ENCODE data around the gene NISCH.

Gene NISCH

GRCh38 chr3:52447512-52448355 is 7.7 kb upstream of the NISCH start:
- no peak for FAIRE-seq

GRCh38 chr3:52450489-52451236 is 4.7 kb upstream of the NISCH start:
- FAIRE-seq: no peak

- FAIRE-seq: no peak
Observed at GRCh38 chr3:52451237-52452083, 3.9 kb upstream of the NISCH start.

GRCh38 chr3:52452126-52452525 is 3.3 kb upstream of the NISCH start:
- no peak for FAIRE-seq

- no peak for FAIRE-seq
Observed at GRCh38 chr3:52452570-52453221, 2.7 kb upstream of the NISCH start.

- FAIRE-seq: no peak
Observed at GRCh38 chr3:52453496-52454249, 1.7 kb upstream of the NISCH start, which contains the start of gene TNNC1. Gene TNNC1, minus strand, starts transcription at chr3:52454041. Its CDS starts 26 bp downstream, at chr3:52454015.

- FAIRE-seq: no peak
Observed at GRCh38 chr3:52454250-52454937, 1.0 kb upstream of the NISCH start.

- no peak for FAIRE-seq
Observed at GRCh38 chr3:52454938-52455282, 494 bp upstream of the NISCH start.

GRCh38 chr3:52456169-52456799 is 880 bp downstream of the NISCH start:
- no peak for FAIRE-seq

- no peak for FAIRE-seq
Observed at GRCh38 chr3:52456800-52457183, 1.4 kb downstream of the NISCH start.

GRCh38 chr3:52458031-52458760 is 2.8 kb downstream of the NISCH start:
- FAIRE-seq: no peak

- FAIRE-seq: no peak
Observed at GRCh38 chr3:52458770-52459545, 3.6 kb downstream of the NISCH start.

- FAIRE-seq: no peak
Observed at GRCh38 chr3:52461874-52462273, 6.5 kb downstream of the NISCH start.

GRCh38 chr3:52463416-52463815 is 8.0 kb downstream of the NISCH start:
- no peak for FAIRE-seq

GRCh38 chr3:52468336-52468735 is 12.9 kb downstream of the NISCH start:
- no peak for FAIRE-seq

GRCh38 chr3:52469001-52469400 is 13.6 kb downstream of the NISCH start:
- FAIRE-seq: no peak

GRCh38 chr3:52470920-52471319 is 15.5 kb downstream of the NISCH start:
- no peak for FAIRE-seq

- FAIRE-seq: no peak
Observed at GRCh38 chr3:52471371-52472238, 16.2 kb downstream of the NISCH start.

Measured in A204.1 (cell line).